Measurements from ENCODE around the gene THY1.
"Not testable (repeated sequence)": the region's sequence is repeated elsewhere in the genome, so short reads cannot be mapped to it uniquely, and the experiment has no call there.

Gene THY1

GRCh38 chr11:119415517-119415916 lies 7.5 kb downstream of the THY1 start:
- H3K27me3 ChIP-seq (ENCODE audit: control insufficient read depth, insufficient read depth, low read length): no peaks in the 10 kb centered on the region
- H3K9me3 ChIP-seq (ENCODE audit: control insufficient read depth, insufficient read depth, low read length): no peaks in the 10 kb centered on the region
- H3K36me3 ChIP-seq (ENCODE audit: control insufficient read depth, insufficient read depth, low read length): peaks cover 25% of the 10 kb centered on the region
- no peak overlapping the region for H3K9ac ChIP-seq (ENCODE audit: low read depth, low read length)
- no peak overlapping the region for H3K4me3 ChIP-seq (ENCODE audit: low read depth, low read length)
- H3K4me1 ChIP-seq (ENCODE audit: control insufficient read depth, insufficient read depth, low read length): peaks cover 7% of the 10 kb centered on the region

GRCh38 chr11:119414734-119415133 lies 8.2 kb downstream of the THY1 start:
- H3K9ac ChIP-seq (ENCODE audit: low read depth, low read length): no peak overlapping the region
- H3K4me1 ChIP-seq (ENCODE audit: control insufficient read depth, insufficient read depth, low read length): peaks cover 7% of the 10 kb centered on the region
- no peak overlapping the region for H3K4me3 ChIP-seq (ENCODE audit: low read depth, low read length)
- H3K36me3 ChIP-seq (ENCODE audit: control insufficient read depth, insufficient read depth, low read length): peaks cover 19% of the 10 kb centered on the region
- H3K9me3 ChIP-seq (ENCODE audit: control insufficient read depth, insufficient read depth, low read length): no peaks in the 10 kb centered on the region
- H3K27me3 ChIP-seq (ENCODE audit: control insufficient read depth, insufficient read depth, low read length): no peaks in the 10 kb centered on the region

DNA sequence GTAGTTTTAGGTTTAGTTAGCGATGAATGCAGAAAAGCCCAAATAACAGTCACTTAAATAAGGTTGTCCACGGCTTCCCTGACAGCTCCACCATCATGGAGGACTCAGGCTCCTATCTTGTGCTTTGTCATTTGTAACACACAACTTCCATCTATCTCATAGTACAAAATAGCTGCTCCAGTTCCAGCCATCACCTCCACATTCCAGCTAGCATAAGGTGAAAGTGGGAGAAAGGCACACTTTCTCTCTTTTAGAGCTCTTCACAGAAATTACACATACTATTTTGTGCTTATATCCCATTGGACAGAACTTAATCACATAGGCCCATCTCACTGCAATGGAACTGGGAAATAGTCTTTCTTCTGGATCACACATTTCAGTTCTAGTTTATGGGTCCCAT lies 8.7 kb downstream of the THY1 start:
- H3K4me3 ChIP-seq (ENCODE audit: low read depth, low read length): no peak overlapping the region
- H3K9ac ChIP-seq (ENCODE audit: low read depth, low read length): no peak overlapping the region
- H3K9me3 ChIP-seq (ENCODE audit: control insufficient read depth, insufficient read depth, low read length): no peaks in the 10 kb centered on the region
- no peaks in the 10 kb centered on the region for H3K27me3 ChIP-seq (ENCODE audit: control insufficient read depth, insufficient read depth, low read length)
- peaks cover 15% of the 10 kb centered on the region for H3K36me3 ChIP-seq (ENCODE audit: control insufficient read depth, insufficient read depth, low read length)
- H3K4me1 ChIP-seq (ENCODE audit: control insufficient read depth, insufficient read depth, low read length): peaks cover 7% of the 10 kb centered on the region

DNA sequence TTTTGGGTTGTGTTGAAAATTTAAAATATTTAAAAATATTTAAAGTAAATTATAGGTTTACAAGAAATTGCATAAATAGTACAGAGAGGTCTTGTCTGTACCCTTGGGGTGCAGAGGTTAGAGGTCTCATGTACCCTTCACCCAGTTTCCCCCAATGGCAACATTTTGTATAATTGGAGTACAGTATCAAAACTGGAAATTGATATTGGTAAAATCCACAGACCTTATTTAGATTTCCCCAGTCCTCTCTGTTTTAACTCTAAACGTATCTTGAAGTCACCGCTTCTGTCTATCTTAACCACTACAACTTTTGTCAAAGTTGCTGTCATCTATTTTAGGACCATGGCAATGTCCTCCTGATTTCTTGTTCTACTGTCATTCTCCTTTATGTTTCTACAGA lies 10.9 kb downstream of the THY1 start:
- Histone ChIP-seq H3K4me1 (ENCODE audit: control insufficient read depth, insufficient read depth, low read length) (peaks cover 4% of the 10 kb centered on the region), H3K36me3 (ENCODE audit: control insufficient read depth, insufficient read depth, low read length) (no peaks in the 10 kb centered on the region), H3K9ac (ENCODE audit: low read depth, low read length) (no peak overlapping the region), H3K4me3 (ENCODE audit: low read depth, low read length) (no peak overlapping the region), H3K9me3 (ENCODE audit: control insufficient read depth, insufficient read depth, low read length) (no peaks in the 10 kb centered on the region), H3K27me3 (ENCODE audit: control insufficient read depth, insufficient read depth, low read length) (no peaks in the 10 kb centered on the region)

GRCh38 chr11:119410501-119410900 lies 12.5 kb downstream of the THY1 start:
- no peaks in the 10 kb centered on the region for H3K36me3 ChIP-seq (ENCODE audit: control insufficient read depth, insufficient read depth, low read length)
- H3K4me1 ChIP-seq (ENCODE audit: control insufficient read depth, insufficient read depth, low read length): peaks cover 2% of the 10 kb centered on the region
- H3K9me3 ChIP-seq (ENCODE audit: control insufficient read depth, insufficient read depth, low read length): no peaks in the 10 kb centered on the region
- no peak overlapping the region for H3K9ac ChIP-seq (ENCODE audit: low read depth, low read length)
- no peak overlapping the region for H3K4me3 ChIP-seq (ENCODE audit: low read depth, low read length)
- H3K27me3 ChIP-seq (ENCODE audit: control insufficient read depth, insufficient read depth, low read length): no peaks in the 10 kb centered on the region

DNA sequence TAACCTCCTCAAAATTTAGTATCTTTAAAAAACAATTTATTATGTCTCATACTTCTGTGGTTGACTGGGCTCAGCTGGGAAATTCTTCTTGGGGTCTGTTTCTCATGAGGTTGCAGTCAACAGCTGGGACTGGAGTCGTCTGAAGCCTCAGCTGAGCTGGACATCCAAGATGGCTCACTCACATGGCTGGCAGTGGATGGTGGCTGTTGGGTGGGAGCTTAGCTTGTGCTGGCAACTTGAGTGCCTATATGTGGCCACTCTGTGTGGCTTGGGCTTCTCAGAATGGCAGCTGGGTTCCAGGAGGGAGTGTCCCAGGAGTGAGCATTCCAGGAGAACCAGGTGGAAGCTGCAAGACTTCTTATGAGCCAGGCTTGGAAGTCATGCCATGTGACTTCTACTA lies 13.2 kb downstream of the THY1 start:
- H3K4me3 ChIP-seq (ENCODE audit: low read depth, low read length): no peak overlapping the region
- H3K9me3 ChIP-seq (ENCODE audit: control insufficient read depth, insufficient read depth, low read length): no peaks in the 10 kb centered on the region
- H3K9ac ChIP-seq (ENCODE audit: low read depth, low read length): no peak overlapping the region
- H3K36me3 ChIP-seq (ENCODE audit: control insufficient read depth, insufficient read depth, low read length): no peaks in the 10 kb centered on the region
- H3K27me3 ChIP-seq (ENCODE audit: control insufficient read depth, insufficient read depth, low read length): no peaks in the 10 kb centered on the region
- H3K4me1 ChIP-seq (ENCODE audit: control insufficient read depth, insufficient read depth, low read length): peaks cover 2% of the 10 kb centered on the region

DNA sequence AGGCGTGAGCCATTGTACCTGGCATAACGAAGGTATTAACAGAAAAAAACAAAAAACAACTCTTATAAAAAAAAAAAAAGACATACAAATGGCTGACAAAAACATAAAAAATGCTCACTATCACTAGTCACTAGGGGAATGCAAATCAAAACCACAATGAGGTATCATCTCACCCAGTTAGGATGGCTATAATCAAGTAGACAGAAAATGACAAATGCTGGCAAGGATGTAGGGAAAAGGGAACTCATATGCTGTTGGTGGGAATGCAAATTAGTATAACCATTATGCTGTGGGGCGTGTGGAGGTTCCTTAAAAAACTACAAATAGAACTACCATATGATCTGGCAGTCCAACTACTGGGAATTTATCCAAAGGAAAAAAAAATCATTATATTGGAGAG lies 17.0 kb downstream of the THY1 start:
- no peak overlapping the region for H3K9ac ChIP-seq (ENCODE audit: low read depth, low read length)
- no peaks in the 10 kb centered on the region for H3K36me3 ChIP-seq (ENCODE audit: control insufficient read depth, insufficient read depth, low read length)
- no peaks in the 10 kb centered on the region for H3K9me3 ChIP-seq (ENCODE audit: control insufficient read depth, insufficient read depth, low read length)
- no peaks in the 10 kb centered on the region for H3K27me3 ChIP-seq (ENCODE audit: control insufficient read depth, insufficient read depth, low read length)
- peaks cover 2% of the 10 kb centered on the region for H3K4me1 ChIP-seq (ENCODE audit: control insufficient read depth, insufficient read depth, low read length)
- no peak overlapping the region for H3K4me3 ChIP-seq (ENCODE audit: low read depth, low read length)

DNA sequence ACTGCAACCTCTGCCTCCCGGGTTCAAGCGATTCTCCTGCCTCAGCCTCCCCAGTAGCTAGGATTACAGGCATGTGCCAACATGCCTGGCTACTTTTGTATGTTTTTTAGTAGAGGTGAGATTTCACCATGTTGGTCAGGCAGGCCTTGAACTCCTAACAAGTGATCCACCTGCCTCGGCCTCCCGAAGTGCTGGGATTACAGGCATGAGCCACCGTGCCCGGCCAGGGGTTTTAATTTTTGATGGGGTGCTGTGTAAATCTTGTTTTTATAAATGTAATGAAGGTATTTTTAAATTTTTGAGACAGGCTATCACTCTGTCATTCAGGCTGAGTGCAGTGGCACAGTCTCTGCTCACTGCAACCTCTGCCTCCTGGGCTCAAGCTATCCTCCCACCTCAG lies 17.5 kb downstream of the THY1 start:
- H3K4me3 ChIP-seq (ENCODE audit: low read depth, low read length); H3K4me1 ChIP-seq (ENCODE audit: control insufficient read depth, insufficient read depth, low read length); H3K9me3 ChIP-seq (ENCODE audit: control insufficient read depth, insufficient read depth, low read length); H3K27me3 ChIP-seq (ENCODE audit: control insufficient read depth, insufficient read depth, low read length); H3K36me3 ChIP-seq (ENCODE audit: control insufficient read depth, insufficient read depth, low read length); H3K9ac ChIP-seq (ENCODE audit: low read depth, low read length): not testable (repeated sequence)

GRCh38 chr11:119404872-119405271 lies 18.1 kb downstream of the THY1 start:
- H3K9me3 ChIP-seq (ENCODE audit: control insufficient read depth, insufficient read depth, low read length): no peaks in the 10 kb centered on the region
- no peaks in the 10 kb centered on the region for H3K27me3 ChIP-seq (ENCODE audit: control insufficient read depth, insufficient read depth, low read length)
- no peak overlapping the region for H3K9ac ChIP-seq (ENCODE audit: low read depth, low read length)

DNA sequence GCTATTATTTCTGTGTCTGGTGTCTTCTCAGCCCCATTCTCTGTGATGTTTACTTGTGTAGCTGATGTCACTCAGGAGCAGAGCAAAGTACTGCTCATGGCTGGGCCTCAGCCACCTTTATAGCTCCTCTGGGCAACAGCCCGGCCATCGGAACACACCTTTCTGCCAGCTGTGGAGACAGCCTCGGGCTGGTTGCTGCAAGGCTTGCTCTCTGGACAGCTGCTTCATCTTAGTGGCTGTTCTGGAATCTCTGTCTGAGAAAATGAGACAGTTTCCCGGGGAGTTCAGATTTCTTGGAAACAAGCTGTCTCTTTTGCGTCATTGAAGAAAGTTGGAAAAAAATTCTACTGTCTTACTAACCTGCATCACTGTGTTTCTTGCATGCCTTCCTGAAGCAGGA lies 20.0 kb downstream of the THY1 start:
- Histone ChIP-seq H3K36me3 (ENCODE audit: control insufficient read depth, insufficient read depth, low read length) (no peaks in the 10 kb centered on the region), H3K27me3 (ENCODE audit: control insufficient read depth, insufficient read depth, low read length) (no peaks in the 10 kb centered on the region), H3K9me3 (ENCODE audit: control insufficient read depth, insufficient read depth, low read length) (no peaks in the 10 kb centered on the region), H3K4me3 (ENCODE audit: low read depth, low read length) (no peak overlapping the region), H3K4me1 (ENCODE audit: control insufficient read depth, insufficient read depth, low read length) (peaks cover 2% of the 10 kb centered on the region), H3K9ac (ENCODE audit: low read depth, low read length) (no peak overlapping the region)

More at GRCh38 chr11:119404872-119405271, 18.1 kb downstream of the THY1 start:
- no peaks in the 10 kb centered on the region for H3K36me3 ChIP-seq (ENCODE audit: control insufficient read depth, insufficient read depth, low read length)
- H3K4me1 ChIP-seq (ENCODE audit: control insufficient read depth, insufficient read depth, low read length): peaks cover 2% of the 10 kb centered on the region
- H3K4me3 ChIP-seq (ENCODE audit: low read depth, low read length): no peak overlapping the region

- H3K4me3 ChIP-seq (ENCODE audit: low read depth, low read length): no peak overlapping the region
- H3K9me3 ChIP-seq (ENCODE audit: control insufficient read depth, insufficient read depth, low read length): no peaks in the 10 kb centered on the region
- H3K27me3 ChIP-seq (ENCODE audit: control insufficient read depth, insufficient read depth, low read length): no peaks in the 10 kb centered on the region
Measured at GRCh38 chr11:119402470-119402869, 20.5 kb downstream of the THY1 start.

DNA sequence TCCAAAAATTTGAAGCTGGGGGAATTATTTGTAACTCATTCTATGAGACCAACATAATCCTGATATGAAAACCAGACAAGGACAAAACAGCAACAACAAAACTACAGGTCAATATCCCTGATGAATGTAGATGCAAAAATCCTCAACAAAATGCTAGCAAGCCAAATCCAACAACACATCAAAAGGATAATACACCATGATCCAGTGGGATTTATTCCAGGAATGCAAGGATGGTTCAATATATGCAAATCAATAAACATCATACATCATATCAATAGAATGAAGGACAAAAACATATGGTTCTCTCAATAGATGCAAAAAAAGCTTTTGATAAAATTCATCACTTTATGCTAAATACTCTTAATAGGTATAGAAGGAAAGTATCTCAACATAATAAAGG lies 22.1 kb downstream of the THY1 start:
- H3K4me1 ChIP-seq (ENCODE audit: control insufficient read depth, insufficient read depth, low read length): no peaks in the 10 kb centered on the region

More at GRCh38 chr11:119402470-119402869, 20.5 kb downstream of the THY1 start:
- Histone ChIP-seq H3K9ac (ENCODE audit: low read depth, low read length) (no peak overlapping the region), H3K4me1 (ENCODE audit: control insufficient read depth, insufficient read depth, low read length) (peaks cover 2% of the 10 kb centered on the region), H3K36me3 (ENCODE audit: control insufficient read depth, insufficient read depth, low read length) (no peaks in the 10 kb centered on the region)

DNA sequence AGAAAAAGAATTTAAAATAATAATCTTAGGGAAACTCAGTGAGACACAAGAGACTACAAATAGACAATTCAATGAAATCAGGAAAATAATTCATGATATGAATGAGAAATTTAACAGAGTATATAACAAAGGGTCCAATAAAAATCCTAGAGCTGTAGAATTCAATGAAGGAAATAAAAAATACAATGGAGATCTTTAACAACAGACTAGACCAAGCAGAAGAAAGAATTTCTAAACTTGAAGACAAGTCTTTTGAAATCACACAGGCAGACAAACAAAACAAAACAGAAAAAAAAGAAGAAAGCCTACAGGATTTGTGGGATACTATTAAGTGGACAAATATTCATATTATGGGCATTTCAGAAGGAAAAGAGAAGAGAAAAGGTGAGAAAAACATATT lies 25.2 kb downstream of the THY1 start:
- H3K9me3 ChIP-seq (ENCODE audit: control insufficient read depth, insufficient read depth, low read length): no peaks in the 10 kb centered on the region
- no peaks in the 10 kb centered on the region for H3K4me1 ChIP-seq (ENCODE audit: control insufficient read depth, insufficient read depth, low read length)
- H3K36me3 ChIP-seq (ENCODE audit: control insufficient read depth, insufficient read depth, low read length): no peaks in the 10 kb centered on the region
- H3K9ac ChIP-seq (ENCODE audit: low read depth, low read length): no peak overlapping the region
- H3K4me3 ChIP-seq (ENCODE audit: low read depth, low read length): no peak overlapping the region
- H3K27me3 ChIP-seq (ENCODE audit: control insufficient read depth, insufficient read depth, low read length): no peaks in the 10 kb centered on the region

More for the DNA sequence above, 22.1 kb downstream of the THY1 start:
- Histone ChIP-seq H3K4me3 (ENCODE audit: low read depth, low read length) (no peak overlapping the region), H3K9me3 (ENCODE audit: control insufficient read depth, insufficient read depth, low read length) (no peaks in the 10 kb centered on the region), H3K36me3 (ENCODE audit: control insufficient read depth, insufficient read depth, low read length) (no peaks in the 10 kb centered on the region), H3K27me3 (ENCODE audit: control insufficient read depth, insufficient read depth, low read length) (no peaks in the 10 kb centered on the region), H3K9ac (ENCODE audit: low read depth, low read length) (no peak overlapping the region)
